WTC11 (cell line): ENCODE data around the gene TH. TPM values are rescaled to one million over a fixed set of nuclear protein-coding genes. Genes with fewer than 3 reads are reported as not detected.

Experiments used
- ATAC-seq: fragments of 200-7000 bp; cut with Tn5 transposase; 2 replicates; pipeline ENCODE4 v1.10.0; 2021; ENCODE audit warnings: mild to moderate bottlenecking, moderate library complexity
- CTCF ChIA-PET: fragments of 300-600 bp; sonication (Branson Sonifier 250); formaldehyde crosslinking; loops from one replicate; lab custom pipeline; 2021; ENCODE audit warnings: antibody characterized with exemption; lab: Charles Lee
- POLR2A ChIA-PET: fragments of 350-600 bp; sonication (Branson Sonifier 250); formaldehyde crosslinking; loops from one replicate; lab custom pipeline; 2021; ENCODE audit warnings: antibody characterized with exemption; lab: Charles Lee
- DNase-seq: peaks from one replicate; pipeline ENCODE4 v3.0.0; 2021; ENCODE audit warnings: low spot score
- H3K27ac Mint-ChIP-seq: 2 replicates; pipeline ENCODE4 v1.8.0; 2021; ENCODE audit warnings: mixed read lengths
- H3K27me3 Mint-ChIP-seq: 2 replicates; pipeline ENCODE4 v1.8.0; 2021; ENCODE audit warnings: low read depth, mild to moderate bottlenecking, moderate library complexity, mixed read lengths
- H3K36me3 Mint-ChIP-seq: 2 replicates; pipeline ENCODE4 v1.8.0; 2021; ENCODE audit warnings: mixed read lengths
- H3K4me1 Mint-ChIP-seq: 2 replicates; pipeline ENCODE4 v1.8.0; 2022; ENCODE audit warnings: mixed read lengths
- H3K4me3 Mint-ChIP-seq: 2 replicates; pipeline ENCODE4 v1.8.0; 2021; ENCODE audit warnings: mild to moderate bottlenecking, moderate library complexity, mixed read lengths
- H3K9me3 Mint-ChIP-seq: 2 replicates; pipeline ENCODE4 v1.8.0; 2021; ENCODE audit warnings: mixed read lengths
- AR ChIP-seq: fragments of 250-450 bp; sonication (Bioruptor Pico); IDR thresholded peaks from 2 replicates; pipeline ENCODE4 v1.9.0; 2021; ENCODE audit warnings: mild to moderate bottlenecking
- ATF1 ChIP-seq: sonication (generic); formaldehyde crosslinking; IDR thresholded peaks from 2 replicates; pipeline ENCODE4 v1.8.1; 2023; ENCODE audit warnings: mild to moderate bottlenecking, moderate library complexity, missing genetic modification reagents
- CDX4 ChIP-seq: fragments of 250-450 bp; sonication (Bioruptor Pico); IDR thresholded peaks from 2 replicates; pipeline ENCODE4 v1.9.0; 2021; ENCODE audit warnings: moderate library complexity, mild to moderate bottlenecking, inconsistent platforms, borderline replicate concordance
- CTCF ChIP-seq: fragments of 200-600 bp; IDR thresholded peaks from 2 replicates; pipeline ENCODE4 v1.8.0; 2022; ENCODE audit warnings: antibody characterized with exemption
- ERG ChIP-seq: fragments of 250-450 bp; sonication (Bioruptor Pico); IDR thresholded peaks from 2 replicates; pipeline ENCODE4 v1.8.0; 2021; ENCODE audit warnings: mild to moderate bottlenecking
- MAX ChIP-seq: sonication (generic); formaldehyde crosslinking; IDR thresholded peaks from 2 replicates; pipeline ENCODE4 v1.8.0; 2022; ENCODE audit warnings: mild to moderate bottlenecking, missing genetic modification reagents
- MYBL2 ChIP-seq: sonication (generic); formaldehyde crosslinking; IDR thresholded peaks from 2 replicates; pipeline ENCODE4 v1.8.1; 2023; ENCODE audit warnings: mild to moderate bottlenecking, moderate library complexity, missing genetic modification reagents
- PRDM15 ChIP-seq: sonication (generic); formaldehyde crosslinking; IDR thresholded peaks from 2 replicates; pipeline ENCODE4 v1.8.0; 2022; ENCODE audit warnings: missing genetic modification reagents
- PREB ChIP-seq: sonication (generic); formaldehyde crosslinking; IDR thresholded peaks from 2 replicates; pipeline ENCODE4 v1.8.1; 2022; ENCODE audit warnings: mild to moderate bottlenecking, missing genetic modification reagents, moderate library complexity, borderline replicate concordance
- SMAD4 ChIP-seq: sonication (generic); formaldehyde crosslinking; IDR thresholded peaks from 2 replicates; pipeline ENCODE4 v1.8.0; 2022; ENCODE audit warnings: mild to moderate bottlenecking, missing genetic modification reagents
- ZNF416 ChIP-seq: fragments of 250-450 bp; sonication (Bioruptor Pico); IDR thresholded peaks from 2 replicates; pipeline ENCODE4 v1.9.0; 2021; ENCODE audit warnings: mild to moderate bottlenecking, inconsistent platforms
- ZNF423 ChIP-seq: fragments of 250-450 bp; sonication (Bioruptor Pico); IDR thresholded peaks from 2 replicates; pipeline ENCODE4 v2.1.2; 2022; ENCODE audit warnings: mild to moderate bottlenecking, moderate library complexity
- ZNF512 ChIP-seq: sonication (generic); formaldehyde crosslinking; IDR thresholded peaks from 2 replicates; pipeline ENCODE4 v1.8.1; 2022; ENCODE audit warnings: missing genetic modification reagents, borderline replicate concordance
- total RNA-seq: library from RNA; stranded (reverse); gene quantifications from 3 replicates; pipeline ENCODE4 v1.2.3, GENCODE V29; 2021

Gene TH
- total RNA-seq, 1 experiment from 2014 or later: not detected

GRCh38 chr11:2186669-2187279, 15.2 kb upstream of the TH start:
- no peaks in the 10 kb centered on the region for H3K9me3 Mint-ChIP-seq
- CTCF ChIA-PET: interaction anchor here (0.6 to 2.9 kb wide), 36 partner anchors 8 to 706 kb away, joined by 3 to 30 read pairs (median 4); partner anchors contain the start of genes C11orf21, TSPAN32 and TSSC4

GRCh38 chr11:2185324-2186085, 13.9 kb upstream of the TH start:
- ATAC-seq (no peak), DNase-seq (no peak)
- Mint-ChIP-seq H3K36me3 (no peaks in the 10 kb centered on the region), H3K9me3 (no peaks in the 10 kb centered on the region), H3K27me3 (peaks cover 5% of the 10 kb centered on the region), H3K4me1 (no peaks in the 10 kb centered on the region), H3K27ac (no peak overlapping the region), H3K4me3 (no peak overlapping the region)
- POLR2A ChIA-PET: no interaction called here
- CTCF ChIA-PET: interaction anchor here (0.7 to 2.9 kb wide), 20 partner anchors 10 to 707 kb away, joined by 3 to 28 read pairs (median 4); no protein-coding TSS in a partner anchor
- TF ChIP-seq SMAD4 (CRISPR knock-in tag): no peak
- no peak for TF ChIP-seq ERG (CRISPR knock-in tag)
- TF ChIP-seq PRDM15: no peak
- no peak for TF ChIP-seq CDX4 (CRISPR knock-in tag)
- TF ChIP-seq ZNF512 (CRISPR knock-in tag): no peak
- no peak for TF ChIP-seq PREB

More at GRCh38 chr11:2186669-2187279, 15.2 kb upstream of the TH start:
- Mint-ChIP-seq H3K36me3 (no peaks in the 10 kb centered on the region), H3K4me3 (no peak overlapping the region), H3K4me1 (no peaks in the 10 kb centered on the region), H3K27me3 (peaks cover 5% of the 10 kb centered on the region), H3K27ac (no peak overlapping the region)
- TF ChIP-seq AR (CRISPR knock-in tag): no peak
- TF ChIP-seq CTCF: peak; percentile 41
- peak; percentile 73; the same call in 1 of the 2 replicates for TF ChIP-seq MAX (CRISPR knock-in tag)
- 0 out of 2 replicates have a peak, but pooled peaks have one; percentile 34 for TF ChIP-seq MYBL2
- no peak for TF ChIP-seq ZNF416 (CRISPR knock-in tag)
- TF ChIP-seq ZNF423 (CRISPR knock-in tag): peak; percentile 89
- no peak for TF ChIP-seq ATF1
- peak; percentile 56 for DNase-seq
- ATAC-seq: peak; percentile 78
- POLR2A ChIA-PET: no interaction called here
